Measurements from ENCODE around the gene PROSER1. TPM values are rescaled to one million over a fixed set of nuclear protein-coding genes. Genes with fewer than 3 reads are reported as not detected.

Gene PROSER1
- total and polyA plus RNA-seq, 9 of the 15 experiments (the other 6 are each of a cell fraction or from before 2014, with no cell fraction given), result 9.2 to 36.2 (median 10.4) TPM

GRCh38 chr13:39037880-39038568, at the start of gene PROSER1, which contains the start of gene NHLRC3 (continued):
- TF ChIP-seq HOMEZ (CRISPR knock-in tag; IDR thresholded peaks at IDR 0.05) (no peak), PML (IDR thresholded peaks at IDR 0.05; ENCODE audit: low read length) (peak; percentile 32; the same call in 1 of the 2 replicates), HBP1 (CRISPR knock-in tag; IDR thresholded peaks at IDR 0.05) (no peak), ID3 (CRISPR knock-in tag; IDR thresholded peaks at IDR 0.05) (no peak), ID3 (tag; IDR thresholded peaks at IDR 0.05) (0 out of 2 replicates have a peak, but pooled peaks have one; percentile 52), HDAC3 (IDR thresholded peaks at IDR 0.05; ENCODE audit: borderline replicate concordance, partially characterized antibody) (no peak), ZNF280A (IDR thresholded peaks at IDR 0.05; ENCODE audit: low read depth, partially characterized antibody) (no peak), ZNF431 (CRISPR knock-in tag; IDR thresholded peaks at IDR 0.05) (no peak), ZNF518B (CRISPR knock-in tag; IDR thresholded peaks at IDR 0.05) (no peak), TRIM24 (IDR thresholded peaks at IDR 0.05) (no peak), NKRF (IDR thresholded peaks at IDR 0.05; ENCODE audit: borderline replicate concordance) (no peak), FOXM1 (IDR thresholded peaks at IDR 0.05; ENCODE audit: low read depth) (no peak), FOXM1 (CRISPR knock-in tag; IDR thresholded peaks at IDR 0.05; ENCODE audit: low read depth) (no peak), HCFC1 (IDR thresholded peaks at IDR 0.05; ENCODE audit: low read depth, low read length) (peak; percentile 72), ZNF785 (CRISPR knock-in tag; IDR thresholded peaks at IDR 0.05) (no peak), ZNF311 (CRISPR knock-in tag; IDR thresholded peaks at IDR 0.05) (no peak), CHCHD3 (CRISPR knock-in tag; IDR thresholded peaks at IDR 0.05) (no peak), FOXA1 (IDR thresholded peaks at IDR 0.05; ENCODE audit: borderline replicate concordance) (no peak)
